Measurements from ENCODE around the gene BTBD3. TPM values are rescaled to one million over a fixed set of nuclear protein-coding genes. Genes with fewer than 3 reads are reported as not detected.

BTBD3 gene
- total RNA-seq, 2 donors from 2014 or later = 1.2 to 2.1 TPM

DNA sequence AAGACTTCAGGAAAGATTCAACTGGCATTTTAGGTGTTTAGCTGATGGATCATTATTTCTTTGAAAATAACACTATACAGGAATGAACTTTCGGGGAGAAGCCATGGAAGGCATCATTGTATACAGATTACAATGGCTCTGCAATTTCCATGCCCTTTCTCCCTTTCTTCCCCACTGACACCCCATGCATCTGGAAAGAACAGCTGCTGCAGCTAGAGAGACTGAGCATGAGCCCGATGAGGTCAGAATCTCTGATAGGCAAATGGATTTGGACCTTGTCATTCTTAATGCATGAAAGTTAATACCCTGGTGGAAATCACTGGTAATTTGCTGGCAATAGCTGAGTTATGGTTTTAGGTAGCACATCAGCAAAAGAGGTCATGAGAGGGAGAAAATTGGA lies 54.8 kb downstream of the BTBD3 start:
- no peak overlapping the region for H3K27ac Mint-ChIP-seq
- H3K36me3 Mint-ChIP-seq (ENCODE audit: low read depth) = no peaks in the 10 kb centered on the region
- H3K4me1 Mint-ChIP-seq = no peaks in the 10 kb centered on the region
- no peak overlapping the region for H3K4me3 Mint-ChIP-seq
- H3K27me3 Mint-ChIP-seq = no peaks in the 10 kb centered on the region
- ATAC-seq (replicated peaks) = no peak
- peaks cover 5% of the 10 kb centered on the region for H3K9me3 Mint-ChIP-seq
